A549 (cell line): ENCODE results near the gene CUL1. TPM values are rescaled to one million over a fixed set of nuclear protein-coding genes. Genes with fewer than 3 reads are reported as not detected.

ENCODE experiments used
- ATAC-seq, 2 experiments: fragments of 200-7000 bp in 1 of 2; fragments of >200 bp in 1 of 2; cut with Nextera tagmentation in 1 of 2; cut with Tn5 transposase in 1 of 2; 3 replicates each; pipeline versions ENCODE4 v1.8.0 to v1.9.1; 2018 to 2020; ENCODE audit warnings: mild to moderate bottlenecking in 1 of 2, moderate library complexity in 1 of 2
- CTCF ChIA-PET: fragments of 300-600 bp; sonication (Branson Sonifier 250); formaldehyde crosslinking; extraction: SDS; loops from one replicate; lab custom pipeline; 2021; ENCODE audit warnings: antibody characterized with exemption, inconsistent platforms; lab: Yijun Ruan, JAX
- POLR2A ChIA-PET: fragments of 350-600 bp; formaldehyde crosslinking; extraction: SDS; loops from one replicate; lab custom pipeline; 2021; ENCODE audit warnings: antibody characterized with exemption, inconsistent platforms; lab: Yijun Ruan, JAX
- DNase-seq, 2 experiments: peaks; one replicate each; pipeline versions ENCODE4 v3.0.0 to v3.0.0-alpha.2; 2011 to 2016; ENCODE audit warnings: low read depth in 1 of 2, low spot score in 1 of 2
- FAIRE-seq: peaks from 2 replicates; lab custom pipeline; 2011; peaks lifted over from hg19 to GRCh38; lab: Jason Lieb, UNC
- H3K27ac ChIP-seq, 2 experiments: fragments of >200 bp; sonication (Bioruptor Twin); formaldehyde crosslinking; 3 replicates each; pipeline ENCODE4 v1.5.1; 2016 to 2017
- H3K4me1 ChIP-seq: fragments of >200 bp; sonication (Bioruptor Twin); formaldehyde crosslinking; 3 replicates; pipeline ENCODE4 v1.6.1; 2016
- H3K4me2 ChIP-seq: fragments of >200 bp; sonication (Bioruptor Twin); formaldehyde crosslinking; 3 replicates; pipeline ENCODE4 v1.6.1; 2016
- H3K4me3 ChIP-seq: fragments of >200 bp; sonication (Bioruptor Twin); formaldehyde crosslinking; 3 replicates; pipeline ENCODE4 v1.5.1; 2016
- H3K9me3 ChIP-seq: fragments of >200 bp; sonication (Bioruptor Twin); formaldehyde crosslinking; 3 replicates; pipeline ENCODE4 v1.6.1; 2016
- BCL3 ChIP-seq: fragments of >200 bp; sonication (Bioruptor Twin); formaldehyde crosslinking; IDR thresholded peaks from 3 replicates; pipeline ENCODE4 v1.6.1; 2016
- CBX8 ChIP-seq: fragments of 200-600 bp; sonication (generic); IDR thresholded peaks from 2 replicates; pipeline ENCODE4 v1.6.1; 2016
- CEBPB ChIP-seq, 2 experiments: fragments of >200 bp in 1 of 2; sonication (Bioruptor Twin) in 1 of 2; formaldehyde crosslinking in 1 of 2; IDR thresholded peaks; 2 replicates each; pipeline ENCODE4 v1.6.1; 2012 to 2016
- E2F6 ChIP-seq: IDR thresholded peaks from 2 replicates; pipeline ENCODE4 v1.6.1; 2012; ENCODE audit warnings: low read depth, borderline replicate concordance
- FOSL2 ChIP-seq, 2 experiments: fragments of 450-650 bp in 1 of 2; fragments of >200 bp in 1 of 2; sonication (Bioruptor Twin) in 1 of 2; formaldehyde crosslinking; IDR thresholded peaks; 2 replicates each; pipeline versions ENCODE4 v1.5.0 to v1.6.1; 2016 to 2020; ENCODE audit warnings: mild to moderate bottlenecking in 1 of 2, moderate library complexity in 1 of 2
- HES2 ChIP-seq: fragments of >200 bp; sonication (Bioruptor Twin); formaldehyde crosslinking; IDR thresholded peaks from 2 replicates; pipeline ENCODE4 v1.6.1; 2016
- JUN ChIP-seq, 2 experiments: fragments of >200 bp; sonication (Bioruptor Twin); formaldehyde crosslinking; IDR thresholded peaks; 2 replicates in 1 of 2; 3 replicates in 1 of 2; pipeline ENCODE4 v1.6.1; 2016 to 2017
- KDM5A ChIP-seq: fragments of 200-600 bp; sonication (generic); IDR thresholded peaks from 2 replicates; pipeline ENCODE4 v1.6.1; 2016; ENCODE audit warnings: antibody characterized with exemption, mild to moderate bottlenecking
- MAX ChIP-seq: IDR thresholded peaks from 2 replicates; pipeline ENCODE4 v1.6.1; 2012
- MAZ ChIP-seq: fragments of 150-350 bp; IDR thresholded peaks from 2 replicates; pipeline ENCODE4 v1.6.1; 2014; ENCODE audit warnings: antibody characterized with exemption, low read depth, low read length, borderline replicate concordance
- NFE2L2 ChIP-seq: fragments of 150-350 bp; conservative IDR thresholded peaks from 2 replicates; pipeline ENCODE4 v1.6.1; 2014; ENCODE audit warnings: low read length
- NR3C1 ChIP-seq: fragments of >200 bp; sonication (Bioruptor Twin); formaldehyde crosslinking; IDR thresholded peaks from 3 replicates; pipeline ENCODE4 v1.6.1; 2017
- RAD21 ChIP-seq, 2 experiments: fragments of >200 bp in 1 of 2; sonication (Bioruptor Twin) in 1 of 2; formaldehyde crosslinking in 1 of 2; IDR thresholded peaks in 1 of 2; conservative IDR thresholded peaks in 1 of 2; 2 replicates in 1 of 2; 3 replicates in 1 of 2; pipeline ENCODE4 v1.6.1; 2012 to 2018; ENCODE audit warnings: inconsistent platforms in 1 of 2
- RCOR1 ChIP-seq: fragments of 150-350 bp; IDR thresholded peaks from 2 replicates; pipeline ENCODE4 v1.6.1; 2014; ENCODE audit warnings: antibody characterized with exemption, low read length, low read depth
- REST ChIP-seq: fragments of 200-600 bp; sonication (generic); IDR thresholded peaks from 2 replicates; pipeline ENCODE4 v1.6.1; 2016; ENCODE audit warnings: antibody characterized with exemption, mild to moderate bottlenecking, moderate library complexity
- SMC3 ChIP-seq: fragments of >200 bp; sonication (Bioruptor Twin); formaldehyde crosslinking; IDR thresholded peaks from 3 replicates; pipeline ENCODE4 v1.6.1; 2018; ENCODE audit warnings: inconsistent platforms
- TP53 ChIP-seq: fragments of 250-450 bp; sonication (Bioruptor Pico); IDR thresholded peaks from 2 replicates; pipeline ENCODE4 v1.5.0; 2021; ENCODE audit warnings: mild to moderate bottlenecking, moderate library complexity
- USF2 ChIP-seq: fragments of 450-650 bp; IDR thresholded peaks from 2 replicates; pipeline ENCODE4 v1.6.1; 2014; ENCODE audit warnings: antibody characterized with exemption
- ZC3H11A ChIP-seq: fragments of 450-650 bp; IDR thresholded peaks from 2 replicates; pipeline ENCODE4 v1.6.1; 2014; ENCODE audit warnings: antibody characterized with exemption, mild to moderate bottlenecking
- WGBS: methylation state at CpG from one replicate; pipeline ENCODE4 v1.1.6; 2017; ENCODE audit errors: missing lambda C conversion rate; 5-methylcytosine and 5-hydroxymethylcytosine counted together
- polyA plus RNA-seq, 4 experiments: library from polyadenylated mRNA; depleted of rRNA in 3 of 4; stranded (reverse); fragments of >200 nt; fragmentation: RNase III in 1 of 4; extraction: RNeasy Plus Mini Kit Qiagen cat#74134 plus additional on column Dnase treatment in 1 of 4; gene quantifications; 2 replicates in 3 of 4; 3 replicates in 1 of 4; pipeline ENCODE4 v1.2.3, GENCODE V29; 2011 to 2017

The CUL1 gene
- polyA plus RNA-seq, 2 of the 4 experiments (the other 2 are of a cell fraction) = 57.9 to 70.6 TPM

- H3K4me2 ChIP-seq = no peak overlapping the region
- 35% methylated on average over 4 of the region's 4 CpGs for WGBS
- H3K27ac ChIP-seq = no peak overlapping the region
- no peak overlapping the region for H3K4me3 ChIP-seq
- no peak for ATAC-seq
- peaks cover 2% of the 10 kb centered on the region; the same call in 1 of the 3 replicates for H3K9me3 ChIP-seq
- no peak for TF ChIP-seq BCL3
- TF ChIP-seq SMC3 = no peak
- TF ChIP-seq JUN (IDR thresholded peaks at IDR 0.05) = no peak
- no peak for FAIRE-seq
- no peaks in the 10 kb centered on the region for H3K4me1 ChIP-seq
- POLR2A ChIA-PET = no interaction called here
- DNase-seq = no peak
- CTCF ChIA-PET = no interaction called here
Observed at GRCh38 chr7:148670374-148670773, 28.3 kb upstream of the CUL1 start.

GRCh38 chr7:148670807-148671206 lies 27.9 kb upstream of the CUL1 start:
- Histone ChIP-seq H3K4me1 (no peaks in the 10 kb centered on the region), H3K27ac (no peak overlapping the region), H3K9me3 (peaks cover 2% of the 10 kb centered on the region; the same call in 1 of the 3 replicates), H3K4me2 (no peak overlapping the region)
- 86% methylated on average over 4 of the region's 4 CpGs for WGBS
- DNase-seq = no peak
- TF ChIP-seq MAZ (no peak), MAX (no peak), FOSL2 (IDR thresholded peaks at IDR 0.05) (no peak), FOSL2 (CRISPR knock-in tag; IDR thresholded peaks at IDR 0.05) (no peak), KDM5A (no peak), JUN (IDR thresholded peaks at IDR 0.05) (no peak)
- TF ChIP-seq, all 56 proteins: peak for 0
- CTCF ChIA-PET = no interaction called here
- no peak overlapping the region for H3K4me3 ChIP-seq
- FAIRE-seq (no peak), ATAC-seq (no peak)
- POLR2A ChIA-PET = no interaction called here

- DNase-seq (no peak), FAIRE-seq (no peak), ATAC-seq (no peak)
- ChIA-PET CTCF (no interaction called here), POLR2A (no interaction called here)
- 56% methylated on average over 2 of the region's 2 CpGs for WGBS
- Histone ChIP-seq H3K4me1 (no peaks in the 10 kb centered on the region), H3K9me3 (peaks cover 2% of the 10 kb centered on the region; the same call in 1 of the 3 replicates), H3K27ac (peak overlapping the region in 1 of 2 experiments; percentile 29; a peak in 1 of 6 replicates), H3K4me2 (no peak overlapping the region), H3K4me3 (no peak overlapping the region)
- TF ChIP-seq TP53 (CRISPR knock-in tag) = no peak
- no peak for TF ChIP-seq RCOR1
- no peak for TF ChIP-seq CEBPB (IDR thresholded peaks at IDR 0.05)
- no peak for TF ChIP-seq NFE2L2
- TF ChIP-seq CBX8 = no peak
- no peak for TF ChIP-seq HES2
- no peak for TF ChIP-seq RAD21 (conservative IDR thresholded peaks at IDR 0.05 in 1 of 2, IDR thresholded peaks at IDR 0.05 in 1 of 2)
- no peak for TF ChIP-seq E2F6
- no peak for TF ChIP-seq ZC3H11A
- no peak for TF ChIP-seq REST
- TF ChIP-seq USF2 = no peak
- no peak for TF ChIP-seq NR3C1
- no peak for TF ChIP-seq KDM5A
Observed at GRCh38 chr7:148672041-148672440, 26.7 kb upstream of the CUL1 start.
